Adipose tissue (tissue), 3 donors: ENCODE results near the gene KRTAP5-5. TPM values are rescaled to one million over a fixed set of nuclear protein-coding genes. Genes with fewer than 3 reads are reported as not detected.
"Not testable (repeated sequence)": the region's sequence is repeated elsewhere in the genome, so short reads cannot be mapped to it uniquely, and the experiment has no call there.

Experiments
- H3K27ac ChIP-seq: one replicate; pipeline ENCODE4 v1.5.1; 2013; ENCODE audit warnings: low read depth, low read length
- WGBS, 3 donors: extraction: QIAGEN DNeasy Blood & Tissue Kit; methylation state at CpG; one replicate each; pipeline ENCODE4 v1.1.7; 2013; 5-methylcytosine and 5-hydroxymethylcytosine counted together
- polyA plus RNA-seq, 3 donors: library from polyadenylated mRNA; stranded (reverse); fragments of 200-250 nt; gene quantifications; one replicate each; pipeline ENCODE4 v1.2.3, GENCODE V29; 2013
- donor health status: healthy with polysubstance abuse.
- donor health status: Bipolar disorder and iron deficiency.
- donor health status: healthy.

Gene KRTAP5-5
- polyA plus RNA-seq, 3 donors: not detected

GRCh38 chr11:1637628-1638027, 8.1 kb downstream of the KRTAP5-5 start:
- H3K27ac ChIP-seq: no peak overlapping the region
- 88 to 93% (median 91%) methylated on average over 2 of the region's 2 CpGs for WGBS, 3 donors

- WGBS, 3 donors: 69 to 83% (median 79%) methylated on average over 8 of the region's 8 CpGs
- no peak overlapping the region for H3K27ac ChIP-seq
Measured at GRCh38 chr11:1638344-1638743, 8.8 kb downstream of the KRTAP5-5 start.

DNA sequence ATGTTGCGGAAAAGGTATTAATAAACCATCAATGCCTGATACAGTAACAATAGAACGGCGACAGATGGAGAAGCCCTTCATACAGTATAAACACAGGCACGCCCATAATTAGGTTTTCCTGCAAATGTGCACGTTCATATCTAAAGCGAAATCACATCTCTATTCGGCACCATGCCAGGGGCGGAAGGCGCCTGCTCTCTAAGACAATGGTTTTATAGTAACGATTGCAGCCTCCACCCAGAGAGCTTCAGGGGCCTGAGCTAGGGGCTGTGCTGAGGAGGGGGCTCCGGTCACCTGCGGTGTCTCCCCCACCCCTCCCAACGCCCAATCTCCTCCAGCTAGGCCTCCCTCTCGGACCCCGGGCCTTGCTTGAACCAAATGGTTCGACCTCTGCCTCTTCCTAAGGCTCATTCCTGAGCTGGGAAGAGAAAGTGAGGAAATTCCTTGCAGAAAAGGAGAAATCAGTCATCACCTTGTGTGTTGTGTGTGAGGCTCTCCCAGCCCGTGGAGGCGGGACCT, 9.6 kb downstream of the KRTAP5-5 start:
- WGBS, 3 donors: 38 to 67% (median 48%) methylated on average over 18 of the region's 18 CpGs

DNA sequence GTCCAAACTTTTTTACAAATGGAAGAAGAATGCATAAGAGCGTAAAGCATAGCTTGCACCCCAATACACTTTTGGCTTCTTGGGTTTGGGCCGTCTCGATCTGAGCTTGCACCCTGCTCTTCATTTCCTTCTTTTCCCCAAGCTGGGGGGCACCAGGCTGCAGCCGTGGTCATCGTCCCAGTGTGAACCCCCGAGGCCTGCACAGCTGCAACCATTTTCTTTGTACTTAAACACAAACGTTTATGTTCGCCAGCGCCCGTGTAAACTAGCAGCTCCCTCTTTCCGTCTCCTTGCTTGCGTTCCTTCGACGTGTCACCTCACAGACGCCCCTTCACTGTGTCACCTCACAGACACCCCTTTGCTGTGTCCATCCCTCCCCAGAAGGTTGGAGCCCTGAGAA, 10.1 kb downstream of the KRTAP5-5 start:
- no peak overlapping the region for H3K27ac ChIP-seq
- WGBS, 3 donors: 48 to 58% (median 53%) methylated on average over 15 of the region's 15 CpGs

More for the DNA sequence above, 9.6 kb downstream of the KRTAP5-5 start:
- H3K27ac ChIP-seq: no peak overlapping the region

DNA sequence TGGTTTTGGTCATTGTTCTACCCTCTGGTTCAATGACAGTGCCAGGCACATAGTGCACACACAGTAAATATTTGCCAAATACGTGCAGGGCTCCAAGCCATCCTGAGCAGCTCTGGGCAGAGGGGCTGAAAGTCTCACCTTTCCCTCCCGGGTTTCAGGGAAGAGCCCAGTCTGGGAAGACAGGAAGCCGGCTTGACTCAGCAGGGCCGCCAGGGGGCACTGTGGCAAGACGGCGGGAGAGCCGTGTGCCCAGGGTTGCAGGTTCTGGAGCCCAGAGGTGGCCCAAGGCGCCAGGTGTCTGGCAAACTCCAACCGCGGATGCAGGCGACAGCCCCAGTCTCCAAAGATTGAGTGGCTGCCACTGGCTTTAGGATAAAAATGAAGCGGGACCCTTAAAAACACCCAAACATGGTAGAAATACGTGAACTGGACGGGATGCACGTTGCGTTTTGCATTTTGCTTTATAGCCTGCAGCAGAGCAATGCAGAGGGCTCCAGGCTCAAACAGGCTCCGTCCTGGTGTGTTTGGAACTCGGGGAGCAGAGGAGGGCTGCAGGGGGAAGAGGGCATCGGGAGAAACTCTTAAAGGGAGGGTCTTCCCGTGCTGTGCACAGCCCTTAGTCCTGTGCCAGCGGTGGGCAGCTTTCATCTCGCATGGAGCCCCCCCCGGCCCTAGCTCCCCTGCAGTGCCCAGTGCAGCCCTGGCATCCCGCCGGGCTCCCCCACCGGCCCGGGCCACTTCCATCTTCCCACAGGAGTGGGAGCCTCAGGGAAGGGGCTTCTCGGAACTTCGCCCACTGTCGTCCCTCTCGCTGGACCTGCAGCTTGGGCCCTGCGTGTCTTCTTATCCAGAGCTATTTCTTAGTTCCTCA, 10.7 kb downstream of the KRTAP5-5 start:
- 51 to 60% (median 59%) methylated on average over 32 of the region's 32 CpGs for WGBS, 3 donors
- no peak overlapping the region for H3K27ac ChIP-seq

DNA sequence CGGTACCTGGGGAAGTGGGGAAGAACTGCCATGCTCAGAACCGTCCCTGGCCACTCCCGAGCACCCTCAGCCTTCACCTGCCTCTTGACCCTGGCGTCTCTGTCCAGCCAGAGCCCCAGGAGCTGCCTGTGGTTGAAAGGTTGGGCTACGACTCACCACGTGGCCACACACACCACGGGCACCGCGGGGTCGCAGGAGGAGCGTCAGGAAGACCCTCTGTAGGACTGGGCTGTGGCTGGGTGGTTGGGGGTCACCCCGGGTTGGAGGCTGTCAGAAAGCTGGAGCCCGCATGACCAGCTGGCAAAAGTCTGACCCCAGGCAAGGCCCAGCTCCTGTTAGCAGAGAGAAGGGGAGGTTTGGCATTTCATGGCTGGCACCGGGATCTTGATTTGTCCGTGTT, 11.5 kb downstream of the KRTAP5-5 start:
- 82 to 87% (median 86%) methylated on average over 15 of the region's 15 CpGs for WGBS, 3 donors
- H3K27ac ChIP-seq: no peak overlapping the region

DNA sequence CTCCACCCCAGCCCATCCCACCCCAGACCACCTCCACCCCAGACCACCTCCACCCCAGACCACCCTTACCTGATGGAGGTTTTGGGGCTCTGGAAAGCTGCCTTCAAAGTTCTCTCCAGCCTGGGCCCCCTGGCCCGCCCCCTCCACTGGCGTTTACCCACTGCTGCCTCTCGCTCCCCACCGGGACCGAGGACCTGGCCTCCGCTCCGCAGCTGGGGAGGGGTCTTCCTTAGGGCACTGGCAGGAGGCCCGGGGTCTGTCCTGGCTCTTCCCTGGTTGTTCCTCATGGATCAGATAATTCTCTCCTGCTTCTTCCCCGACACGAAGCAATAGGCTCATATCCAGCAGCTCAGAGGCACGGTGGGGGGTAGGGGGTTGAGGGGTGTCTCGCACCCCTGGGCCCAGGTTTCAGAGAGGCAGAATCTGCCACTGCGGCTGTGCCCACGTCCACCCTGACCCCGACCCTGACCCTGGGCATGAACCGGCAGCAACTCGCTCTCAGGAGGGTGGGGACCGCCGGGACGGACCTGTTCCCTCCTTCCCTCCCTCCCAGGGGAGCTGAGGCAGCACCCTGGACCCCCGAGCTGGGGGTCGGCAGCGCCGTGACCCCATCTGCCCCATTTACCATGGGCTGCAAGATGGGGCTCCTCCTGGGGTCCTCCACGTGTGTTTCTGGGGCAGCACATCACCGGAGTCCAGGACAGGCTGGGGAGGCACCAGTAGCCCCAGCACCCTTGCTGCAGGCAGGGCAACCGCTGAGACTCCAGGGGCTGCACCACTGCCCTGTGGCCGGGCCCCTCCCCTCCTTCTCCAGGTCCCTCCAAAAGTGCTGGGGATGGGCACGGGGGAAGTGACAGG, 12.9 kb downstream of the KRTAP5-5 start:
- no peak overlapping the region for H3K27ac ChIP-seq
- 69 to 84% (median 83%) methylated on average over 28 to 29 of the region's 29 CpGs for WGBS, 3 donors

DNA sequence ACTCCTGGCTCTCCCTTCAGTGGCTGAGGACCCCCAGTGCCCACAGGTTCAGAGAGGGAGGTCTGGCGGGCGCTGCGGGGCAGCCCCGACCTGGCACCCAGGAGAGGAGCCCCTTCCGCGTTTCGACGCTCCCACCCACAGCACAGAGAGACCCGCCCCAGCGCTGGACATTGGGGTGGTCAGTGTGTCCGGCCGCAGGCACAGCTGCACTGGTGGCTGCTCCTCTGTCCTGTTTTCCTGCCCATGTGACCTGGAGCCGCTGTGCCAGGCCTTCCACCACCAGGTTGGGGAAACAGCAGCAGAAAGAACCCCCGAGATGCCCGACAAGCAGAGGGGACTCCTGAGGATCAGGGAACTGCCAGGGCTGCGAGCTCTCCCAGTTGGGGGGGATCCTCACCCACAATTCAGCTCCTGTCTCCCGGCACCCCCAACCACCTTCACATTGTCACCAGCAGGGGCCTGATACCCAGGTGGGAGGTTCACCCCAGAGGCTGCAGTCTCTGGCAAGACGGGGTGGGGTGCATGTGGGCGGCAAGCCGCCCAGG, 13.6 kb downstream of the KRTAP5-5 start:
- WGBS, 3 donors: 88 to 95% (median 92%) methylated on average over 18 to 20 of the region's 20 CpGs
- H3K27ac ChIP-seq: no peak overlapping the region

GRCh38 chr11:1644601-1645356, 15.2 kb downstream of the KRTAP5-5 start:
- 72 to 74% (median 73%) methylated on average over 20 of the region's 20 CpGs for WGBS, 3 donors

DNA sequence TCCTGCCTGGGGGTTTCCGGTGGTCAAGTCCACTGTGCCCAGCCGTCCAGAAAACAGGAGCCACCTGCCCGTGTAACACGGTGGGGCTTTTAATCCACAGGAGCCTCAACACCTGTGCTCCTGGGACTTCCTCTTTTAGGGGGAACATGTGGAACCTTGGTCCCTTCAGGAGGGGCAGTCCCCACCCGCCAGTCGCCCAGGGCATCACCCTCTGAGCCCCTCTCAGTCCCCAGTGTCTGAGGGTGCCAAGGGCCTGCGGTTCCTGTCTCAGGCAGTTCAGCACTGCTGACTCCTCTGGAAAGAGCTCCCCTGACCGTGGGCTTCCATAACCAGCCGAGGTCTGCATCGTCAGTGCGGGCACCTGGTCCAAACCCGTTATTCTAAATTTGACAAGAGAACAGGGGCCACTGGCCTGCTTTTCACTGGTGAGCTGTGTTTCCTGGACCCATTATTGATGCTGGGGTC, 15.8 kb downstream of the KRTAP5-5 start:
- WGBS, 3 donors: 69 to 71% (median 71%) methylated on average over 12 of the region's 12 CpGs

More at GRCh38 chr11:1644601-1645356, 15.2 kb downstream of the KRTAP5-5 start:
- H3K27ac ChIP-seq: no peak overlapping the region

DNA sequence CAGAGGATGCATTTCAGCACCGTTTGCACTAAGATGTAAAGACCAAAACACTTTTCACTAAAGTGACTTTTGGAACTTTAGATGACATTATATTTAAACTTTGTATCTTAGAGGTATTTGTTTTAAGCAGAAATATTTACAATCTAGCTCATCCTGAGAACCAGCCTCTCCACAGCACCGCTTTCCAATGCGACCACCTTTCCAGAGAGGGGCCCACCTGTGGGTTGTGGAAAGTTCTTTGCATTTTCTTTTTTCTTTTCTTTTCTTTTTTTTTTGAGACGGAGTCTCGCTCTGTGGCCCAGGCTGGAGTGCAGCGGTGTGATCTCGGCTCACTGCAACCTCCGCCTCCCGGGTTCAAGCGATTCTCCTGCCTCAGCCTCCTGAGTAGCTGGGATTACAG, 17.0 kb downstream of the KRTAP5-5 start:
- H3K27ac ChIP-seq: not testable (repeated sequence)
- WGBS, 3 donors: 87 to 92% (median 87%) methylated on average over 7 to 10 of the region's 10 CpGs

More for the DNA sequence above, 15.8 kb downstream of the KRTAP5-5 start:
- no peak overlapping the region for H3K27ac ChIP-seq

- H3K27ac ChIP-seq: no peak overlapping the region
- WGBS, 3 donors: 87 to 93% (median 91%) methylated on average over 33 to 35 of the region's 35 CpGs
Measured at GRCh38 chr11:1647901-1648652, 18.5 kb downstream of the KRTAP5-5 start.

- H3K27ac ChIP-seq: no peak overlapping the region
- 85 to 89% (median 87%) methylated on average over 28 of the region's 28 CpGs for WGBS, 3 donors
Measured at GRCh38 chr11:1648653-1649420, 19.3 kb downstream of the KRTAP5-5 start.

DNA sequence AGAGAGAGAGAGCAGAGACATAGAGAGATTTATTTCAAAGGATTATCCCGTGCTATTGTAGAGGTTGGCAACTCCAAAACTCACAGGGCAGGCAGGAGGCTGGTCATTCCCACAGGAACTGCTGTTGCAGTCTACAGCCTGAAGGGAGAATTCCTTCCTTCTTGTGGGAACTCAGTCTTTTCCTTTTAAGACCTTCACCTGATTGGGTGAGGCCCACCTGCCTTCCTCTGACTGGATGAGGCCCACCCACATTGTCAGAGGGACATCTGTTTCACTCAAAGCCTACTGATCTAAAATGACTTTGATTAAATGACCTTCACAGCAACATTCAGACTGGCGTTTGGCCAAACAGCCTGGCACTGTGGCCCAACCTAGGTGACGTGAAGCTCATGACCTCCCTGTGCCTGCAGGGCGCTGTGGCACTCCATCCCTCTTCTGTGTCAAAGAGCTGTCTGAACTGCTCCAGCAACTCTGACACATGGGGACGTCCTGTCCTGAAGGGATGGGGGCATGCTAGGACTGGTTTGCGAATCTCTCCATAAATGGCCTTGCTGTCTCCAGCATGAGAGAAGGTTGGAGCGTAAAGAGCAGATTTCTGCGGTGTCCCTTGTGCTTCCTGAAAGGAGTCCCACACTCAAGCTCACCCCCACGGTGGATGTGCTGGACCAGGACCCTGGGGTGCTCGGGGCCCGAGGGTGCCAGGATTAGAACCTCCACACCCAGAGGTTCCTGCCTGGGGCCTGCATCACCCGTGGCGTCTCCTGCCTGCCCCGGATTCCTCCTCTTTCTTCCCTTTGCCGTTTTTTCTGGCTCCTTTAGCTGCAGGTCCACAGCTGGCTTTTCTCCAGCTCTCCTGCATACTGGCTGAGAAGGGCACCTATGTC, 20.7 kb downstream of the KRTAP5-5 start:
- no peak overlapping the region for H3K27ac ChIP-seq
- 79 to 86% (median 85%) methylated on average over 15 of the region's 15 CpGs for WGBS, 3 donors

DNA sequence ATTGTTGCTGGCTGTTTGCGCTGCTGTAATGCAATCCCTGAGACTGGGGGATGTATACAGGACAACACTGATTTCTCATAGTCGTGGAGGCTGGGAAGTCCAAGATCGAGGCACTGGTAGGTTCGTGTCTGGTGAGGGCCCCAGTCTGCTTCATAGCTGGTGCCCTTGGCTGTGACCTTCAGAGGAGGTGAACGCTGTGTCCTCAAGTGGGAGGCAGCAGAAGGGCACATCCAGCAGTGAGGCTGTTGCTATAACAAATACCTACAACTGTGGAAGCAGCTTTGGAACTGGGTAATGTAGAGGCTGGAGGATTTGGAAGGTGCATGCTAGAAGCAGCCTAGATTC, 21.3 kb downstream of the KRTAP5-5 start:
- WGBS, 3 donors: 60 to 81% (median 79%) methylated on average over 5 of the region's 5 CpGs
- H3K27ac ChIP-seq: no peak overlapping the region
